Hematopoietic multipotent progenitor cell treated with erythropoietin and hydrocortisone succinate and interleukin-3 and kit ligand, for 17 days (in vitro differentiated cells): ENCODE results near the gene TNFRSF25.
"Not testable (repeated sequence)": the region's sequence is repeated elsewhere in the genome, so short reads cannot be mapped to it uniquely, and the experiment has no call there.

ENCODE experiments used
- DNase-seq: peaks from one replicate; pipeline ENCODE4 v3.0.0-alpha.2; 2015; ENCODE audit warnings: low spot score

The TNFRSF25 gene

GRCh38 chr1:6470132-6471085, 4.4 kb upstream of the TNFRSF25 start:
- DNase-seq: no peak

GRCh38 chr1:6468729-6469461, 2.9 kb upstream of the TNFRSF25 start:
- no peak for DNase-seq

GRCh38 chr1:6467744-6468688, 2.0 kb upstream of the TNFRSF25 start:
- no peak for DNase-seq

- DNase-seq: no peak
Measured at GRCh38 chr1:6467224-6467623, 1.3 kb upstream of the TNFRSF25 start.

GRCh38 chr1:6466751-6467150, 778 bp upstream of the TNFRSF25 start:
- no peak for DNase-seq

- DNase-seq: no peak
Measured at GRCh38 chr1:6465461-6466005, 440 bp downstream of the TNFRSF25 start.

GRCh38 chr1:6464915-6465314, 1.1 kb downstream of the TNFRSF25 start:
- no peak for DNase-seq

GRCh38 chr1:6464514-6464836, 1.5 kb downstream of the TNFRSF25 start:
- DNase-seq: no peak

- no peak for DNase-seq
Measured at GRCh38 chr1:6463120-6463412, 2.9 kb downstream of the TNFRSF25 start.

- DNase-seq: no peak
Measured at GRCh38 chr1:6462412-6463119, 3.4 kb downstream of the TNFRSF25 start.

GRCh38 chr1:6461538-6462411, 4.2 kb downstream of the TNFRSF25 start:
- no peak for DNase-seq

GRCh38 chr1:6461051-6461530, 4.9 kb downstream of the TNFRSF25 start:
- no peak for DNase-seq

- no peak for DNase-seq
Measured at GRCh38 chr1:6460301-6461050, 5.5 kb downstream of the TNFRSF25 start.

GRCh38 chr1:6459850-6460265, 6.1 kb downstream of the TNFRSF25 start:
- no peak for DNase-seq

GRCh38 chr1:6456800-6457466, 9.0 kb downstream of the TNFRSF25 start:
- no peak for DNase-seq

- DNase-seq: not testable (repeated sequence)
Measured at GRCh38 chr1:6455752-6456520, 10.0 kb downstream of the TNFRSF25 start.

GRCh38 chr1:6454856-6455751, 10.9 kb downstream of the TNFRSF25 start:
- no peak for DNase-seq
